ENCODE measurements around the gene UROC1. TPM values are rescaled to one million over a fixed set of nuclear protein-coding genes. Genes with fewer than 3 reads are reported as not detected.

Gene UROC1
- total RNA-seq, 2 donors from 2014 or later, result not detected

DNA sequence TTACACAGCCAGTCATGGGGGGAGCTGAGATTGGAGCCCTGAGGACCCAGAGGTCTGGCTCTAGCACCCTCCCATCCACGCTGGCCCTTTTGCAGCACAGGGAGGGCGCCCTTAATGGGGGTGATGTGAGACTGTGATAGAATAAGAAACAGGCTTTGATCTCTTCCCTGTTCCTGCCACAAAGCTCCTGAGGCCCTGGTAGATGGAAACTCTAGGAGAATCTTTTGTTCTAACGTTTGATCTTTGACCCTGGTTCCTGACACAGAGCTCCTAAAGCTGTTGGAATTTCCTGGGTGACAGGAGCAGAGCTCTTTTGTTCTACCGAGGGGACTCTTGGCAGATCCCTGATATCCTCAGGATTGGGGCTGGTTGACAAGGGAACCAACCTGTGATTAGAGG lies 1.2 kb upstream of the UROC1 start:
- DNase-seq, result no peak
- Histone ChIP-seq H3K27me3 (no peaks in the 10 kb centered on the region), H3K4me1 (peaks cover 2% of the 10 kb centered on the region), H3K36me3 (replicated peaks in 1 of 2; ENCODE audit: insufficient read depth in 1 of 2, low read depth in 2 of 2) (no peaks in the 10 kb centered on the region), H3K4me3 (no peak overlapping the region), H3K9me3 (no peaks in the 10 kb centered on the region), H3K27ac (no peak overlapping the region)
- ATAC-seq, result no peak
- TF ChIP-seq POLR2A (IDR thresholded peaks at IDR 0.05), result no peak
- TF ChIP-seq, protein P1, sequence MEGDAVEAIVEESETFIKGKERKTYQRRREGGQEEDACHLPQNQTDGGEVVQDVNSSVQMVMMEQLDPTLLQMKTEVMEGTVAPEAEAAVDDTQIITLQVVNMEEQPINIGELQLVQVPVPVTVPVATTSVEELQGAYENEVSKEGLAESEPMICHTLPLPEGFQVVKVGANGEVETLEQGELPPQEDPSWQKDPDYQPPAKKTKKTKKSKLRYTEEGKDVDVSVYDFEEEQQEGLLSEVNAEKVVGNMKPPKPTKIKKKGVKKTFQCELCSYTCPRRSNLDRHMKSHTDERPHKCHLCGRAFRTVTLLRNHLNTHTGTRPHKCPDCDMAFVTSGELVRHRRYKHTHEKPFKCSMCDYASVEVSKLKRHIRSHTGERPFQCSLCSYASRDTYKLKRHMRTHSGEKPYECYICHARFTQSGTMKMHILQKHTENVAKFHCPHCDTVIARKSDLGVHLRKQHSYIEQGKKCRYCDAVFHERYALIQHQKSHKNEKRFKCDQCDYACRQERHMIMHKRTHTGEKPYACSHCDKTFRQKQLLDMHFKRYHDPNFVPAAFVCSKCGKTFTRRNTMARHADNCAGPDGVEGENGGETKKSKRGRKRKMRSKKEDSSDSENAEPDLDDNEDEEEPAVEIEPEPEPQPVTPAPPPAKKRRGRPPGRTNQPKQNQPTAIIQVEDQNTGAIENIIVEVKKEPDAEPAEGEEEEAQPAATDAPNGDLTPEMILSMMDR (IDR thresholded peaks at IDR 0.05), result no peak
- WGBS, 2 donors, result 49 to 58% methylated on average over 4 of the region's 4 CpGs
- intact Hi-C loops (cut with DNase I), result no loop called here

DNA sequence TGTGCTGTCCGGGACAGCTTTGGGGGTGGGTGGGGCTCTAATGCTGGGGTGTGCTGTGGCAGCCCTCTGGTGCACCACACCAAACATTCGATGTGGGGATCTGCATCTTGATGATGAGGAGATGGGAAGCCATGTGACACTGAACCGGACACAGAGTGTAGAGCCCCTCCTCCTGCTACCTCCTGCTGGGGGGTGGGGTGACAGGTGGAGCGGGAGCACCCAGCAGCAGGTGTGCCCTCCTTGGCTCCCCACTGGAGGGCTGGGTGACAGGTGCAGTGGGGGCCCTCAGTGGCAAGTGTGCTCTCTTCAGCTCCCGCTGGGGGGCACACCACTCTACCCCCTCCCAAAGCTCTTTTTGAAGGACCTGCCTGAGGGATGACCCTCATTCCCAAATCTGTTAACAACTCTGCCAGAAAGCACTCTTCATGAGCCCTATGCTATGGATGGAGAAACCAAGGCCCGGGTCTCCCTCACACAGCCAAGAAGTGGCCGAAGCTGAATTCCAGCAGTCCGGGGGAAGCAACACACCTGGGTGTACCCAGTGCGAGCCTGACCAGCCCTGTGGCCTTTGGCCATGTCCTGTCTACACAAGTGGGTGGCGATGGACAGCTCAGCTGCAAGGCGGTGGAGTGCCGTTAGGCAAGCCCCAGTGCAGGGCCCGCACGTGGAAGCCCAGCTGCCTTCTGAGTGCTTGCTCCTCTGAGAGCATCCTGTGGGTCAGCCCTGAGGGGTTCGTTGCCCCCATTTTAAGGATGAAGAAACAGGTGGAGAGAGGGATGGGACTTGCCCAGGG lies 609 bp upstream of the UROC1 start:
- TF ChIP-seq, protein P1 (IDR thresholded peaks at IDR 0.05), result no peak
- no peak for TF ChIP-seq POLR2A (IDR thresholded peaks at IDR 0.05)
- no peak for ATAC-seq
- WGBS, 2 donors, result 86 to 87% methylated on average over 4 to 14 of the region's 15 CpGs
- H3K9me3 ChIP-seq, result no peaks in the 10 kb centered on the region
- no peak overlapping the region for H3K4me3 ChIP-seq
- no peaks in the 10 kb centered on the region for H3K4me1 ChIP-seq
- DNase-seq, result no peak
- intact Hi-C loops (cut with DNase I), result no loop called here
- H3K27ac ChIP-seq, result no peak overlapping the region
- no peaks in the 10 kb centered on the region for H3K36me3 ChIP-seq (replicated peaks in 1 of 2; ENCODE audit: insufficient read depth in 1 of 2, low read depth in 2 of 2)
- no peaks in the 10 kb centered on the region for H3K27me3 ChIP-seq

DNA sequence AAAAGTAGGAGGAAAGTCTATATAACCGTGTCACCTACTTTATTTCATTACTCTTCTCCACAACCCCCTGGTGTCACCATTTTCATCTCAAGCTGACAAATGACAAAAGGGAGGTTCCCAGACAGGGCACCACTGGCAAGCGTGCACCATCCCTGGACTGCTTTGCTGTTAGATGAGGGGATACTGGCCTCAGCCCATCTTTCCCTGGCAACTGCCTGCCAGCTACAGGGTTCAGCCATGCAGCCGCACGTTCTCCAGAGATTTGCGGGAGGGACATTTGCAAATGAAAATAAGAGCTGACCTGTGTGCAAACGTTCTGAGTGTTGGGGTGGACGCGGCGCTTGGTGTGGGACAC lies 660 bp downstream of the UROC1 start:
- DNase-seq (no peak), ATAC-seq (no peak)
- no peaks in the 10 kb centered on the region for H3K9me3 ChIP-seq
- H3K27me3 ChIP-seq, result no peaks in the 10 kb centered on the region
- 79 to 84% methylated on average over 2 to 9 of the region's 9 CpGs for whole genome bisulfite sequencing, 2 donors
- no peak for TF ChIP-seq POLR2A (IDR thresholded peaks at IDR 0.05)
- TF ChIP-seq, protein P1 (IDR thresholded peaks at IDR 0.05), result no peak
- intact Hi-C loops (cut with DNase I), result no loop called here
- no peaks in the 10 kb centered on the region for H3K36me3 ChIP-seq (replicated peaks in 1 of 2; ENCODE audit: insufficient read depth in 1 of 2, low read depth in 2 of 2)
- no peak overlapping the region for H3K27ac ChIP-seq
- no peak overlapping the region for H3K4me3 ChIP-seq
- H3K4me1 ChIP-seq, result no peaks in the 10 kb centered on the region

DNA sequence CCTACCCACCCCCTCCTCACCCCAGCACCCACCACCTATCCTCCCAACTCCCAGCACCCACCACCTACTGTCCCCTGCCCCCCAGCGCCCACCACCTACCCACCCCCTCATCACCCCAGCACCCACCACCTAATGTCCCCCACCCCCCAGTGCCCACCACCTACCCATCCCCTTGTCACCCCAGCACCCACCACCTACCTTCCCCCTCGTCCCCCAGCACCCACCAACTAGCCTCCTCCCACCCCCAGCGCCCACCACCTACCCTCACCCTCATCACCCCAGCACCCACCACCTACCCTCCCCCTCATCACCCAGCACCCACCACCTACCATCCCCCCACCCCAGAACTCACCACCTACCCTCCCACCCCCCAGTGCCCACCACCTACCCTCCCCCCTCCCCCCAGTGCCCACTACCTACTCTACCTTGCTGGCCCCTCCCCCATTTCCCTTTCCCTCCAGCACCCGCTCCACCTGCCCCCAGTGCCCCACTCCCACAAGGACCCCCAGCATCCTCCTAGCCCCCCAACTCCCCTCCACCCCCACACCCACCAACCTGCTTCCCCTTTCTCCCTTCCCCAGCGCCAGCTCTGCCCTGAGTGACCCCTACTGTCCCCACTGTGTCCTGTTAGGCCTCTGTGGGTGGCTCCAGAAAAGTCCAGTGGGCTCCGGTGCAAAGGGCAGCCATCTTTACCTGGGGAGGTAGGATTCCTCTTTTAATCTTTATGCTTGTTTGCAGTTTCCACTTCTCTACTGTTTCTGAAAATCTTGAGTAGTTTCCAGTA lies 1.2 kb downstream of the UROC1 start:
- intact Hi-C loops (cut with DNase I), result no loop called here
- no peak overlapping the region for H3K27ac ChIP-seq
- no peak for TF ChIP-seq POLR2A (IDR thresholded peaks at IDR 0.05)
- TF ChIP-seq, protein P1 (IDR thresholded peaks at IDR 0.05), result no peak
- 88% methylated on average over 1 to 4 of the region's 6 CpGs for WGBS, 2 donors
- H3K36me3 ChIP-seq (replicated peaks in 1 of 2; ENCODE audit: insufficient read depth in 1 of 2, low read depth in 2 of 2), result no peaks in the 10 kb centered on the region
- H3K9me3 ChIP-seq, result no peaks in the 10 kb centered on the region
- DNase-seq (no peak), ATAC-seq (no peak)
- H3K4me3 ChIP-seq, result no peak overlapping the region
- no peaks in the 10 kb centered on the region for H3K27me3 ChIP-seq
- H3K4me1 ChIP-seq, result no peaks in the 10 kb centered on the region

Measured in body of pancreas (tissue), 4 donors.